HepG2 (cell line): ENCODE results near the gene PLCG2. TPM values are rescaled to one million over a fixed set of nuclear protein-coding genes. Genes with fewer than 3 reads are reported as not detected.

Source experiments
- ATAC-seq: fragments of 200-7000 bp; cut with Tn5 transposase; 3 replicates; pipeline ENCODE4 v1.9.1; 2020; ENCODE audit warnings: mild to moderate bottlenecking, moderate library complexity
- BruUV-seq: library from RNA; stranded (reverse); fragments of 400-500 nt; replicated peaks from 2 replicates; lab custom pipeline; 2021; lab: Mats Ljungman, UMichigan
- CTCF ChIA-PET: fragments of 300-600 bp; formaldehyde crosslinking; extraction: SDS; loops from one replicate; lab custom pipeline; 2021; ENCODE audit warnings: low total read pairs, inconsistent platforms, low intra/inter-chr PET ratio; lab: Yijun Ruan, JAX
- POLR2A ChIA-PET: fragments of 350-600 bp; sonication (Branson Sonifier 250); formaldehyde crosslinking; loops from one replicate; lab custom pipeline; 2020; ENCODE audit warnings: antibody characterized with exemption, inconsistent platforms; lab: Yijun Ruan, JAX
- DNase-seq: peaks from one replicate; pipeline ENCODE4 v3.0.0-alpha.2; 2015; ENCODE audit warnings: low spot score
- FAIRE-seq: peaks from 3 replicates; lab custom pipeline; 2011; peaks lifted over from hg19 to GRCh38; lab: Jason Lieb, UNC
- H2AFZ ChIP-seq: one replicate; pipeline ENCODE4 v1.6.1; 2011; ENCODE audit warnings: low read length, inconsistent platforms
- H3K27ac ChIP-seq: fragments of 300-600 bp; 3 replicates; pipeline ENCODE4 v1.8.0; 2011; ENCODE audit warnings: mixed run types, mild to moderate bottlenecking, mixed read lengths, low read length, inconsistent platforms; ENCODE audit not compliant: insufficient read depth; ENCODE audit errors: extremely low read length
- H3K27me3 ChIP-seq, 2 experiments: fragments of 200-600 bp in 1 of 2; 2 replicates in 1 of 2; 3 replicates in 1 of 2; pipeline versions ENCODE4 v1.6.0 to v1.8.0; 2011; ENCODE audit warnings: low read length in 2 of 2, mild to moderate bottlenecking in 2 of 2, moderate library complexity in 2 of 2, inconsistent platforms in 1 of 2; ENCODE audit not compliant: insufficient read depth in 2 of 2, control insufficient read depth in 1 of 2
- H3K36me3 ChIP-seq, 2 experiments: fragments of 200-600 bp in 1 of 2; replicated peaks in 1 of 2; 2 replicates in 1 of 2; 3 replicates in 1 of 2; pipeline versions ENCODE4 v1.5.1 to v1.8.0; 2011; ENCODE audit warnings: low read length in 2 of 2, inconsistent platforms in 1 of 2; ENCODE audit not compliant: insufficient read depth in 2 of 2, control insufficient read depth in 1 of 2
- H3K4me1 ChIP-seq: 2 replicates; pipeline ENCODE4 v1.5.1; 2012; ENCODE audit warnings: low read length, inconsistent platforms; ENCODE audit not compliant: insufficient read depth
- H3K4me2 ChIP-seq: 2 replicates; pipeline ENCODE4 v1.6.0; 2011; ENCODE audit warnings: low read depth, low read length, inconsistent platforms
- H3K4me3 ChIP-seq, 3 experiments: fragments of 200-600 bp in 1 of 3; sonication (generic), shearing (Covaris generic) in 1 of 3; replicated peaks in 1 of 3; 2 replicates each; pipeline ENCODE4 v1.5.1; 2011 to 2016; ENCODE audit warnings: low read length in 3 of 3, inconsistent platforms in 2 of 3, low read depth in 2 of 3, mild to moderate bottlenecking in 2 of 3, control low read depth in 1 of 3, mixed read lengths in 1 of 3; ENCODE audit not compliant: insufficient read depth in 1 of 3
- H3K79me2 ChIP-seq: one replicate; pipeline ENCODE4 v1.6.1; 2011; ENCODE audit warnings: low read length, inconsistent platforms; ENCODE audit not compliant: insufficient read depth
- H3K9ac ChIP-seq: 2 replicates; pipeline ENCODE4 v1.6.0; 2011; ENCODE audit warnings: mild to moderate bottlenecking, low read depth, low read length, inconsistent platforms; ENCODE audit not compliant: insufficient read depth
- H3K9me3 ChIP-seq: 2 replicates; pipeline ENCODE4 v1.5.1; 2012; ENCODE audit warnings: mild to moderate bottlenecking, low read length
- H4K20me1 ChIP-seq: 2 replicates; pipeline ENCODE4 v1.6.0; 2011; ENCODE audit warnings: inconsistent platforms, mild to moderate bottlenecking, low read length, moderate library complexity; ENCODE audit not compliant: insufficient read depth
- CERS6 ChIP-seq: sonication (generic); formaldehyde crosslinking; IDR thresholded peaks from 2 replicates; pipeline ENCODE4 v1.5.0; 2020; ENCODE audit warnings: missing genetic modification reagents
- NCOA5 ChIP-seq: sonication (generic); formaldehyde crosslinking; IDR thresholded peaks from 2 replicates; pipeline ENCODE4 v1.4.0; 2020; ENCODE audit warnings: missing genetic modification reagents
- POLR2AphosphoS5 ChIP-seq: IDR thresholded peaks from 2 replicates; pipeline ENCODE4 v1.6.1; 2012; ENCODE audit warnings: low read depth, low read length
- RAD21 ChIP-seq: fragments of 450-650 bp; formaldehyde crosslinking; IDR thresholded peaks from 2 replicates; pipeline ENCODE4 v1.5.0; 2020; ENCODE audit warnings: mild to moderate bottlenecking
- RBAK ChIP-seq: sonication (generic); formaldehyde crosslinking; IDR thresholded peaks from 2 replicates; pipeline ENCODE4 v1.5.1; 2020; ENCODE audit warnings: mild to moderate bottlenecking, missing genetic modification reagents
- ZNF672 ChIP-seq: sonication (generic); formaldehyde crosslinking; IDR thresholded peaks from 2 replicates; pipeline ENCODE4 v1.8.1; 2022; ENCODE audit warnings: missing genetic modification reagents
- ZNF746 ChIP-seq: sonication (generic); formaldehyde crosslinking; IDR thresholded peaks from 2 replicates; pipeline ENCODE4 v1.8.0; 2022; ENCODE audit warnings: mild to moderate bottlenecking, missing genetic modification reagents
- ZNF775 ChIP-seq: sonication (generic); formaldehyde crosslinking; IDR thresholded peaks from 2 replicates; pipeline ENCODE4 v1.4.0; 2020; ENCODE audit warnings: missing genetic modification reagents, mild to moderate bottlenecking, moderate library complexity, borderline replicate concordance
- WGBS: methylation state at CpG from one replicate; pipeline ENCODE4 v1.1.6; 2017; ENCODE audit warnings: low lambda C conversion rate; 5-methylcytosine and 5-hydroxymethylcytosine counted together
- in situ Hi-C: cut with HindIII; loops from 2 replicates; pipeline ENCODE4 v1.10.0; 2017; ENCODE audit warnings: low pct_unique_long_range_greater_than_20kb; ENCODE audit not compliant: extremely low pct_ligation_motif_present
- intact Hi-C: fragments of 100-400 bp; cut with micrococcal nuclease; formaldehyde crosslinking; loops from one replicate; pipeline ENCODE4 v1.10.0; 2022; ENCODE audit not compliant: unreplicated experiment
- polyA plus RNA-seq, 8 experiments: library from polyadenylated mRNA; depleted of rRNA in 3 of 8; stranded (reverse) in 7 of 8; unstranded in 1 of 8; fragments of >200 nt; fragmentation: Illumina TruSeq in 4 of 8; extraction: Trizol in 4 of 8; gene quantifications; 2 replicates each; pipeline versions ENCODE4 v1.2.1 to v1.2.3, GENCODE V29; 2011 to 2016; ENCODE audit warnings: low read depth in 4 of 8, missing spikeins in 1 of 8, mixed read lengths in 1 of 8; ENCODE audit not compliant: insufficient read depth in 1 of 8
- total RNA-seq, 5 experiments: library from RNA; depleted of rRNA; stranded (reverse); fragments of >200 nt; fragmentation: Illumina TruSeq; extraction: Trizol; gene quantifications; 2 replicates each; pipeline ENCODE4 v1.2.3, GENCODE V29; 2016; ENCODE audit warnings: low read depth in 1 of 5
- TF ChIP-seq, protein P1 (sequence below): sonication (generic); formaldehyde crosslinking; IDR thresholded peaks from 2 replicates; pipeline ENCODE4 v1.4.0; 2020; ENCODE audit warnings: mild to moderate bottlenecking, missing genetic modification reagents, borderline replicate concordance
- TF ChIP-seq, protein P2 (sequence below): sonication (generic); formaldehyde crosslinking; IDR thresholded peaks from 2 replicates; pipeline ENCODE4 v1.4.0; 2020; ENCODE audit warnings: mild to moderate bottlenecking, missing genetic modification reagents
- TF ChIP-seq, protein P3 (sequence below): sonication (generic); formaldehyde crosslinking; IDR thresholded peaks from 2 replicates; pipeline ENCODE4 v1.5.0; 2020; ENCODE audit warnings: mild to moderate bottlenecking, missing genetic modification reagents
- TF ChIP-seq, protein P4 (sequence below): sonication (generic); formaldehyde crosslinking; IDR thresholded peaks from 2 replicates; pipeline ENCODE4 v1.4.0; 2020; ENCODE audit warnings: mild to moderate bottlenecking, missing genetic modification reagents

PLCG2 gene
- total and polyA plus RNA-seq, 2 of the 13 experiments (the other 11 are each of a cell fraction or from before 2014, with no cell fraction given) = 0.13 to 0.18 TPM

- in situ Hi-C loops (no loop called here), intact Hi-C loops (no loop called here)
- Histone ChIP-seq H3K9ac (no peak overlapping the region), H3K79me2 (no peaks in the 10 kb centered on the region), H3K4me1 (no peaks in the 10 kb centered on the region), H3K4me3 (no peak overlapping the region), H3K27ac (no peak overlapping the region), H3K27me3 (peaks cover 3 to 40% of the 10 kb centered on the region in 2 experiments; a peak in 3 of 5 replicates), H3K9me3 (no peaks in the 10 kb centered on the region), H2AFZ (no peak overlapping the region), H3K36me3 (no peaks in the 10 kb centered on the region), H4K20me1 (no peaks in the 10 kb centered on the region), H3K4me2 (no peak overlapping the region)
- DNase-seq = no peak
- ChIA-PET CTCF (no interaction called here), POLR2A (no interaction called here)
- BruUV-seq = no TSS peak
- no peak for ATAC-seq
- WGBS = 55% methylated on average over 16 of the region's 16 CpGs
- no peak for FAIRE-seq
- TF ChIP-seq ZNF775 (CRISPR knock-in tag) (no peak), RAD21 (CRISPR knock-in tag) (no peak), RBAK (CRISPR knock-in tag) (no peak), ZNF672 (CRISPR knock-in tag) (no peak), POLR2AphosphoS5 (no peak), NCOA5 (CRISPR knock-in tag) (no peak), ZNF746 (CRISPR knock-in tag) (no peak), CERS6 (CRISPR knock-in tag) (no peak)
- TF ChIP-seq, protein P1, sequence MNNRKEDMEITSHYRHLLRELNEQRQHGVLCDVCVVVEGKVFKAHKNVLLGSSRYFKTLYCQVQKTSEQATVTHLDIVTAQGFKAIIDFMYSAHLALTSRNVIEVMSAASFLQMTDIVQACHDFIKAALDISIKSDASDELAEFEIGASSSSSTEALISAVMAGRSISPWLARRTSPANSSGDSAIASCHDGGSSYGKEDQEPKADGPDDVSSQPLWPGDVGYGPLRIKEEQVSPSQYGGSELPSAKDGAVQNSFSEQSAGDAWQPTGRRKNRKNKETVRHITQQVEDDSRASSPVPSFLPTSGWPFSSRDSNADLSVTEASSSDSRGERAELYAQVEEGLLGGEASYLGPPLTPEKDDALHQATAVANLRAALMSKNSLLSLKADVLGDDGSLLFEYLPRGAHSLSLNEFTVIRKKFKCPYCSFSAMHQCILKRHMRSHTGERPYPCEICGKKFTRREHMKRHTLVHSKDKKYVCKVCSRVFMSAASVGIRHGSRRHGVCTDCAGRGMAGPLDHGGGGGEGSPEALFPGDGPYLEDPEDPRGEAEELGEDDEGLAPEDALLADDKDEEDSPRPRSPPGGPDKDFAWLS (CRISPR knock-in tag) = no peak
- TF ChIP-seq, protein P2, sequence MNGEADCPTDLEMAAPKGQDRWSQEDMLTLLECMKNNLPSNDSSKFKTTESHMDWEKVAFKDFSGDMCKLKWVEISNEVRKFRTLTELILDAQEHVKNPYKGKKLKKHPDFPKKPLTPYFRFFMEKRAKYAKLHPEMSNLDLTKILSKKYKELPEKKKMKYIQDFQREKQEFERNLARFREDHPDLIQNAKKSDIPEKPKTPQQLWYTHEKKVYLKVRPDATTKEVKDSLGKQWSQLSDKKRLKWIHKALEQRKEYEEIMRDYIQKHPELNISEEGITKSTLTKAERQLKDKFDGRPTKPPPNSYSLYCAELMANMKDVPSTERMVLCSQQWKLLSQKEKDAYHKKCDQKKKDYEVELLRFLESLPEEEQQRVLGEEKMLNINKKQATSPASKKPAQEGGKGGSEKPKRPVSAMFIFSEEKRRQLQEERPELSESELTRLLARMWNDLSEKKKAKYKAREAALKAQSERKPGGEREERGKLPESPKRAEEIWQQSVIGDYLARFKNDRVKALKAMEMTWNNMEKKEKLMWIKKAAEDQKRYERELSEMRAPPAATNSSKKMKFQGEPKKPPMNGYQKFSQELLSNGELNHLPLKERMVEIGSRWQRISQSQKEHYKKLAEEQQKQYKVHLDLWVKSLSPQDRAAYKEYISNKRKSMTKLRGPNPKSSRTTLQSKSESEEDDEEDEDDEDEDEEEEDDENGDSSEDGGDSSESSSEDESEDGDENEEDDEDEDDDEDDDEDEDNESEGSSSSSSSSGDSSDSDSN (CRISPR knock-in tag) = no peak
- TF ChIP-seq, protein P3, sequence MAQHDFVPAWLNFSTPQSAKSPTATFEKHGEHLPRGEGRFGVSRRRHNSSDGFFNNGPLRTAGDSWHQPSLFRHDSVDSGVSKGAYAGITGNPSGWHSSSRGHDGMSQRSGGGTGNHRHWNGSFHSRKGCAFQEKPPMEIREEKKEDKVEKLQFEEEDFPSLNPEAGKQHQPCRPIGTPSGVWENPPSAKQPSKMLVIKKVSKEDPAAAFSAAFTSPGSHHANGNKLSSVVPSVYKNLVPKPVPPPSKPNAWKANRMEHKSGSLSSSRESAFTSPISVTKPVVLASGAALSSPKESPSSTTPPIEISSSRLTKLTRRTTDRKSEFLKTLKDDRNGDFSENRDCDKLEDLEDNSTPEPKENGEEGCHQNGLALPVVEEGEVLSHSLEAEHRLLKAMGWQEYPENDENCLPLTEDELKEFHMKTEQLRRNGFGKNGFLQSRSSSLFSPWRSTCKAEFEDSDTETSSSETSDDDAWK (CRISPR knock-in tag) = no peak
- TF ChIP-seq, protein P4, sequence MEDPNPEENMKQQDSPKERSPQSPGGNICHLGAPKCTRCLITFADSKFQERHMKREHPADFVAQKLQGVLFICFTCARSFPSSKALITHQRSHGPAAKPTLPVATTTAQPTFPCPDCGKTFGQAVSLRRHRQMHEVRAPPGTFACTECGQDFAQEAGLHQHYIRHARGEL (CRISPR knock-in tag) = no peak
Observed at GRCh38 chr16:81928271-81928918, 149.3 kb downstream of the PLCG2 start.
